AG04449 (cell line): ENCODE measurements around the gene CEACAM8.

Experiments
- CTCF ChIA-PET: fragments of 350-600 bp; formaldehyde crosslinking; extraction: SDS; loops from one replicate; lab custom pipeline; 2021; ENCODE audit warnings: antibody characterized with exemption; lab: Yijun Ruan, JAX
- POLR2A ChIA-PET: fragments of 400-600, 350-600 bp; formaldehyde crosslinking; extraction: SDS; loops from one replicate; lab custom pipeline; 2020; ENCODE audit warnings: antibody characterized with exemption, inconsistent platforms; lab: Yijun Ruan, JAX
- DNase-seq: peaks from one replicate; pipeline ENCODE4 v3.0.0-alpha.2; 2010; ENCODE audit warnings: low read depth, low spot score
- H3K4me3 ChIP-seq: 2 replicates; pipeline ENCODE4 v1.5.1; 2011; ENCODE audit warnings: low read depth, mild to moderate bottlenecking, control low read depth, low read length
- TF ChIP-seq, protein P1 (sequence below): IDR thresholded peaks from one replicate; pipeline ENCODE4 v1.5.1; 2011; ENCODE audit warnings: mild to moderate bottlenecking, moderate library complexity, low read length, control low read depth, inconsistent platforms; ENCODE audit not compliant: insufficient read depth; ENCODE audit errors: missing control alignments

CEACAM8 gene

DNA sequence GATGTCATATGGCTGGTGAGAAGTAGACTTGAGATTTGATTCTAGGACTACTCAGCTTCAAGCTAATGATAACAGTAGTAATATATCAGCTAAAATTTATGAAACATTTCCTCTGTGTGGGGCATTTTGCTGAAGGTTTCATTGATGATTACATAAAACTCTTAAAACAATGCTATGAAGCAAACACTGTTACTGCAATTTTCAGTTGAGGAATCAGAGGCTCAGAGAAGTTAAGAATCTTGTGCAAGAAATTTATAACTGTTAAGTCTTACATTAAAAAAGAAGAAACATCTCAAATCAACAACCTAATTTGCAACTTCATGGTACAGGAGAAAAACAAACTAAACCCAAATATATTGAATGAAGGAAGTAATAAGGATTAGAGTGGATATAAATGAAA, 10.3 kb downstream of the CEACAM8 start:
- CTCF ChIA-PET: interaction anchor here (1.0 to 4.2 kb wide), 3 partner anchors 8 to 19 kb away, joined by 4 to 23 read pairs (median 4); no protein-coding TSS in a partner anchor
- POLR2A ChIA-PET: no interaction called here
- TF ChIP-seq, protein P1, sequence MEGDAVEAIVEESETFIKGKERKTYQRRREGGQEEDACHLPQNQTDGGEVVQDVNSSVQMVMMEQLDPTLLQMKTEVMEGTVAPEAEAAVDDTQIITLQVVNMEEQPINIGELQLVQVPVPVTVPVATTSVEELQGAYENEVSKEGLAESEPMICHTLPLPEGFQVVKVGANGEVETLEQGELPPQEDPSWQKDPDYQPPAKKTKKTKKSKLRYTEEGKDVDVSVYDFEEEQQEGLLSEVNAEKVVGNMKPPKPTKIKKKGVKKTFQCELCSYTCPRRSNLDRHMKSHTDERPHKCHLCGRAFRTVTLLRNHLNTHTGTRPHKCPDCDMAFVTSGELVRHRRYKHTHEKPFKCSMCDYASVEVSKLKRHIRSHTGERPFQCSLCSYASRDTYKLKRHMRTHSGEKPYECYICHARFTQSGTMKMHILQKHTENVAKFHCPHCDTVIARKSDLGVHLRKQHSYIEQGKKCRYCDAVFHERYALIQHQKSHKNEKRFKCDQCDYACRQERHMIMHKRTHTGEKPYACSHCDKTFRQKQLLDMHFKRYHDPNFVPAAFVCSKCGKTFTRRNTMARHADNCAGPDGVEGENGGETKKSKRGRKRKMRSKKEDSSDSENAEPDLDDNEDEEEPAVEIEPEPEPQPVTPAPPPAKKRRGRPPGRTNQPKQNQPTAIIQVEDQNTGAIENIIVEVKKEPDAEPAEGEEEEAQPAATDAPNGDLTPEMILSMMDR: no peak
- no peak overlapping the region for H3K4me3 ChIP-seq
- DNase-seq: no peak

DNA sequence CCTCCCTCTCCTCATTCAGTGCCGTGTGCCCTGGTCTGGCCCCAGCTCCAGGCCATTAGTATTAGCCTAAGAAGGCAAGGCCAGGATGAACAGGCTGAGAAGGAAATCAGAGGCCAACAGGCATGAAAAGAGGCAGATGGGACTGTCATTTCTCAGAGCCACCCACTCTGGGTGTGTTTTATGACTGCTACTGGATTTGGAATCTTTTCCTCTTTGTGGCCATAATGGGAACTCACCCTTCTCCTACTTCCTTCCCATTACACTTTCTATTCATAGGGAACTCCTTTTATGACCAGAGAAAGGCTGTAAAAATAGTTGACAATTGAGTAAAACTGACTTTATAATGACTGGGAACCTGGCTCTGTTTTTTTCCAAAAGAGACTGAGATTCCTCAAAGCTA, 17.7 kb downstream of the CEACAM8 start:
- DNase-seq: no peak
- ChIA-PET CTCF (interaction anchor here (1.2 to 3.3 kb wide), 2 partner anchors 12 to 870 kb away, joined by 3 to 24 read pairs; no protein-coding TSS in a partner anchor), POLR2A (no interaction called here)
- TF ChIP-seq, protein P1: no peak
- H3K4me3 ChIP-seq: no peak overlapping the region

DNA sequence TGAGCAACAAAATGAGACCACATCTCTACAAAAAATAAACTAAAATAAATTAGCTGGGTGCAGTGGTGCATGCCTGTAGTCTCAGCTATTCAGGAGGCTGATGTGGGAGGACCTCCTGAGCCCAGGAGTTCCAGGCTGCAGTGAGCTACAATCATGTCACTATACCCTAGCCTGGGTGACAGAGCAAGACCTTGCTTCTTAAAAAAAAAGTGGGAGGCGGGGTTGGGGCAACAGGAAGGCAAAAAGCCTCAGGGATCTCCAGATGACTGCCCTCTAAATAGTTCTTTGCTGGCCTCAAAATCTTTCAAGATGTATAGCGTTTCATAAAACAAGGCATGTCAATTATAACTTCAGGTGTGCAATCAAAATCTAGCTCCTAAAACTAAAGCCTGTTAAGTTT, 18.5 kb downstream of the CEACAM8 start:
- no peak overlapping the region for H3K4me3 ChIP-seq
- no peak for DNase-seq
- ChIA-PET POLR2A (no interaction called here), CTCF (interaction anchor here (1.2 to 3.3 kb wide), 2 partner anchors 11 to 870 kb away, joined by 3 to 24 read pairs; no protein-coding TSS in a partner anchor)
- TF ChIP-seq, protein P1: no peak

DNA sequence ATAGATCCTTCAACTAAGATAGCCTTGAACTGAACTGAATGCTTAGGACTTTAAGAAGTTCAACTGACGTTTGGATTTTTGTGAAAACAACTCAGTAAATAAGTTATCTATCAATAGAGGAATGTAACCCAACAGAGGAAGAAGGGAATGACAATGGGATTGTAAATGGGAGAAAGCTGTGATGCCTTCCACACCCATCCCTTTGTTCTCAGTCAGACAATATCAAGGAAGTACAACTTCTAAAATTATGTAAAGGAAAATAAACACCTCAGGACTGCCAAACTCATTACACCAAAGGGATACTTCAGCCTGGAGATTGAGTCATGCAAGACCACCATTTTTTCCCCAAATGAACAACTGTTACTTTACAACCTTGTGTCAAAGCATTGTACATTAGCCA, 21.1 kb downstream of the CEACAM8 start:
- TF ChIP-seq, protein P1: no peak
- ChIA-PET POLR2A (no interaction called here), CTCF (interaction anchor here (1.2 to 1.7 kb wide), 3 partner anchors 8 to 124 kb away, joined by 3 to 4 read pairs (median 4); no protein-coding TSS in a partner anchor)
- no peak for DNase-seq
- no peak overlapping the region for H3K4me3 ChIP-seq

DNA sequence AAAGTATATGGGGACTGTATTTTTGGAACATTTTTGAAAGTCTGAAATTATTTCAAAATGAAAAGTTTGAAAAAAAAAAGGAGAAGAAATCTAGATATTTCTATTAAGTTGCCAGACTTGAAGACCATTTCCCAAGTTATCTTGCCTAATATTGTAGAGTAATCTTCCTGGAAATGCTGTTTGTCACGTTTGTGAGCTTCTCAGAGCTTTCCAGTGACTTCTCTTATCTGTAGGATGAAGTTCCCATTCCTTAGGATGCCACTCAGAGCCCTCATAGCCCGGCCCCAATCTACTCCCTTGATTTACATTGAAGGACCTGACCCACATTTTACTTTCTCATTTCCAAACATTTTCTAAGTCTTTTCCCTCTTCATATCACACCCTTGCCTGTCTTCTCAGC, 23.6 kb downstream of the CEACAM8 start:
- POLR2A ChIA-PET: no interaction called here
- DNase-seq: no peak
- no peak overlapping the region for H3K4me3 ChIP-seq
- CTCF ChIA-PET: interaction anchor here (1.6 to 2.7 kb wide), 2 partner anchors 8 to 25 kb away, joined by 9 to 11 read pairs; no protein-coding TSS in a partner anchor
- TF ChIP-seq, protein P1: no peak

DNA sequence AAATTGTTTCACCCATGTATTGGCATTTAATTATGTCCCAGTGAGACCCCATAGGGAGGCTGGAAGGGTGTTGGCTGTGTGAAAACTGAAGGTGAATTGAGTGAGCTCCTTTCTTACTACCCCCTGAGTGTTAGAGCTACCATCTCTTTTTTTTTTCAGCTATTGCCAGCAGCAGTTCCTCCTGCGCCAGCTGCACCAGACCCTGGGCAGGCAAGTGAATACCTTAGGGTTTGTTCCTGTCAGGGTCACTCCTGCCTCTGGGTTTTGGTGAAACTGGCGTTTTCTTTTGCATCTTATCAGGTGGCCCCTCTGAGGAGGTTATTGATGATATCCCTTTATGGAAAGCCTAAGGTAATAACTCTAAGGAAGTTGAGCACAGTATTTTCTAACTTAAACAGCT, 25.5 kb downstream of the CEACAM8 start:
- H3K4me3 ChIP-seq: no peak overlapping the region
- ChIA-PET CTCF (interaction anchor here (0.7 to 2.7 kb wide), 2 partner anchors 10 to 27 kb away, joined by 3 to 11 read pairs; no protein-coding TSS in a partner anchor), POLR2A (no interaction called here)
- DNase-seq: no peak
- TF ChIP-seq, protein P1: no peak
